Hepatocyte (in vitro differentiated cells): ENCODE results near the gene SURF1. TPM values are rescaled to one million over a fixed set of nuclear protein-coding genes. Genes with fewer than 3 reads are reported as not detected.
A peak's percentile ranks its signal among the peaks of the same experiment; 100 is the strongest.

Experiments used
- DNase-seq: peaks from one replicate; pipeline ENCODE4 v3.0.0-alpha.2; 2016; ENCODE audit warnings: low spot score
- H2AFZ ChIP-seq: fragments of 200-600 bp; sonication (generic); 2 replicates; pipeline ENCODE4 v1.6.0; 2016; ENCODE audit warnings: antibody characterized with exemption, mild to moderate bottlenecking
- H3K27ac ChIP-seq: fragments of 200-600 bp; sonication (generic); 2 replicates; pipeline ENCODE4 v1.5.1; 2016; ENCODE audit warnings: mild to moderate bottlenecking
- H3K27me3 ChIP-seq: fragments of 200-600 bp; sonication (generic); 2 replicates; pipeline ENCODE4 v1.6.1; 2016
- H3K36me3 ChIP-seq: fragments of 200-600 bp; sonication (generic); replicated peaks from 2 replicates; pipeline ENCODE4 v1.5.1; 2016; ENCODE audit warnings: low read depth; ENCODE audit not compliant: insufficient read depth
- H3K4me1 ChIP-seq: fragments of 200-600 bp; sonication (generic); 2 replicates; pipeline ENCODE4 v1.5.1; 2016; ENCODE audit warnings: mild to moderate bottlenecking, moderate library complexity; ENCODE audit not compliant: insufficient read depth
- H3K4me2 ChIP-seq: fragments of 200-600 bp; sonication (generic); 2 replicates; pipeline ENCODE4 v1.6.0; 2016
- H3K4me3 ChIP-seq: fragments of 200-600 bp; sonication (generic); 2 replicates; pipeline ENCODE4 v1.5.1; 2016; ENCODE audit warnings: mild to moderate bottlenecking
- H3K79me2 ChIP-seq: fragments of 200-600 bp; sonication (generic); 2 replicates; pipeline ENCODE4 v1.6.0; 2017; ENCODE audit warnings: mild to moderate bottlenecking
- H3K9me2 ChIP-seq: fragments of 200-600 bp; sonication (generic); replicated peaks from 2 replicates; pipeline ENCODE4 v1.6.0; 2017; ENCODE audit warnings: mild to moderate bottlenecking; ENCODE audit not compliant: insufficient read depth
- H3K9me3 ChIP-seq: fragments of 200-600 bp; sonication (generic); 2 replicates; pipeline ENCODE4 v1.5.1; 2016; ENCODE audit warnings: low read depth, mild to moderate bottlenecking
- H4K20me1 ChIP-seq: fragments of 200-600 bp; sonication (generic); 2 replicates; pipeline ENCODE4 v1.6.0; 2016; ENCODE audit warnings: mild to moderate bottlenecking; ENCODE audit not compliant: insufficient read depth, poor library complexity, severe bottlenecking
- EZH2 ChIP-seq: fragments of 200-600 bp; sonication (generic); IDR thresholded peaks from 2 replicates; pipeline ENCODE4 v1.6.1; 2016; ENCODE audit warnings: antibody characterized with exemption, mild to moderate bottlenecking, borderline replicate concordance
- EZH2phosphoT487 ChIP-seq: fragments of 200-600 bp; sonication (generic); IDR thresholded peaks from one replicate; pipeline ENCODE4 v1.6.1; 2018; ENCODE audit warnings: antibody characterized with exemption, mild to moderate bottlenecking, low read depth, moderate library complexity; ENCODE audit not compliant: unreplicated experiment, severe bottlenecking
- WGBS: methylation state at CpG from one replicate; pipeline ENCODE4 v1.1.6; 2016; ENCODE audit warnings: low lambda C conversion rate; ENCODE audit errors: missing lambda C conversion rate; 5-methylcytosine and 5-hydroxymethylcytosine counted together
- polyA plus RNA-seq: library from polyadenylated mRNA; unstranded; fragments of >200 nt; fragmentation: Nextera tagmentation; extraction: Ambion mirVana; gene quantifications from 2 replicates; pipeline ENCODE4 v1.2.1, GENCODE V29; 2016
- total RNA-seq: library from RNA; depleted of rRNA; stranded (reverse); fragments of >200 nt; gene quantifications from 2 replicates; pipeline ENCODE4 v1.2.3, GENCODE V29; 2014
- TF ChIP-seq, protein P1 (sequence below): fragments of 200-600 bp; sonication (generic); IDR thresholded peaks from 2 replicates; pipeline ENCODE4 v1.5.1; 2016; ENCODE audit warnings: antibody characterized with exemption, mild to moderate bottlenecking; ENCODE audit not compliant: poor library complexity

Gene SURF1, protein sequence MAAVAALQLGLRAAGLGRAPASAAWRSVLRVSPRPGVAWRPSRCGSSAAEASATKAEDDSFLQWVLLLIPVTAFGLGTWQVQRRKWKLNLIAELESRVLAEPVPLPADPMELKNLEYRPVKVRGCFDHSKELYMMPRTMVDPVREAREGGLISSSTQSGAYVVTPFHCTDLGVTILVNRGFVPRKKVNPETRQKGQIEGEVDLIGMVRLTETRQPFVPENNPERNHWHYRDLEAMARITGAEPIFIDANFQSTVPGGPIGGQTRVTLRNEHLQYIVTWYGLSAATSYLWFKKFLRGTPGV
- total RNA-seq (33.9 and 37.4 TPM in 2 replicates), polyA plus RNA-seq (76.5 and 83.9 TPM in 2 replicates)

DNA sequence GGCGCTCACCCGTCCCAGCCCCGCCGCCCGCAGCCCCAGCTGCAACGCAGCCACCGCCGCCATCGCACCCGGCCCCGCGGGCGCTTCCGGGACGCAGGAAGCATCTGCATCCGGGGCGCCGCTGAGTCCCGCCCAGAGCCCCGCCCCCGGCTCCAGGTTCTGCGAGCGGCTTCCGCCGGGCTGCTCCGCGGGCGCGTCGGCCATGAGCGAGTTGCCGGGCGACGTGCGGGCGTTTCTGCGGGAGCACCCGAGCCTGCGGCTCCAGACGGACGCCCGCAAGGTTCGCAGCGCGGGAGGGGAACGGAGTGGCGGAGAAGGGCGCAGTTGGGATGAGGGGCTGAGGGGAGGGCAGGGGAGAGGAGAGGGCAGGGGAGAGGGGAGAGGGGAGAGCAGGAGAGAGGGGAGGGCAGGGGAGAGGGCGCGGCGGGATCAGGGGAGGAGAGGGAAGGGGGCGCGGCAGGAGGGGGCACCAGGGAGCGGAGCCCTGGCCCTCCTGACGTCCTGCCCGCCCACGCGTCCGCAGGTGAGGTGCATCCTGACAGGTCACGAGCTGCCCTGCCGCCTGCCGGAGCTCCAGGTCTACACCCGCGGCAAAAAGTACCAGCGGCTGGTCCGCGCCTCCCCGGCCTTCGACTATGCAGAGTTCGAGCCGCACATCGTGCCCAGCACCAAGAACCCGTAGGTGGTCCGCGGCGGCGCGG lies at the start of gene SURF1, which contains the start of gene SURF2:
Gene SURF1 (minus strand): TSS at position 97 of the 701 bp plus-strand sequence. CDS start 34 bp downstream, at position 63.
Gene SURF2 (plus strand): TSS at position 160 of the 701 bp plus-strand sequence. CDS start 43 bp downstream, at position 203.
- Histone ChIP-seq H3K27ac (peak within 1 kb of the TSS; percentile 80), H4K20me1 (peaks cover 10% of the 10 kb centered on the region), H3K27me3 (no peaks in the 10 kb centered on the region), H3K9me3 (no peaks in the 10 kb centered on the region), H3K9me2 (no peaks in the 10 kb centered on the region), H2AFZ (peak within 1 kb of the TSS; percentile 9), H3K79me2 (peaks cover 45% of the 10 kb centered on the region), H3K4me3 (peak within 1 kb of the TSS; percentile 95), H3K4me1 (peaks cover 21% of the 10 kb centered on the region), H3K36me3 (no peaks in the 10 kb centered on the region), H3K4me2 (peak within 1 kb of the TSS; percentile 100)
- peak; percentile 96 for DNase-seq
- 2% methylated on average over 36 of the region's 78 CpGs for WGBS
- TF ChIP-seq, protein P1, sequence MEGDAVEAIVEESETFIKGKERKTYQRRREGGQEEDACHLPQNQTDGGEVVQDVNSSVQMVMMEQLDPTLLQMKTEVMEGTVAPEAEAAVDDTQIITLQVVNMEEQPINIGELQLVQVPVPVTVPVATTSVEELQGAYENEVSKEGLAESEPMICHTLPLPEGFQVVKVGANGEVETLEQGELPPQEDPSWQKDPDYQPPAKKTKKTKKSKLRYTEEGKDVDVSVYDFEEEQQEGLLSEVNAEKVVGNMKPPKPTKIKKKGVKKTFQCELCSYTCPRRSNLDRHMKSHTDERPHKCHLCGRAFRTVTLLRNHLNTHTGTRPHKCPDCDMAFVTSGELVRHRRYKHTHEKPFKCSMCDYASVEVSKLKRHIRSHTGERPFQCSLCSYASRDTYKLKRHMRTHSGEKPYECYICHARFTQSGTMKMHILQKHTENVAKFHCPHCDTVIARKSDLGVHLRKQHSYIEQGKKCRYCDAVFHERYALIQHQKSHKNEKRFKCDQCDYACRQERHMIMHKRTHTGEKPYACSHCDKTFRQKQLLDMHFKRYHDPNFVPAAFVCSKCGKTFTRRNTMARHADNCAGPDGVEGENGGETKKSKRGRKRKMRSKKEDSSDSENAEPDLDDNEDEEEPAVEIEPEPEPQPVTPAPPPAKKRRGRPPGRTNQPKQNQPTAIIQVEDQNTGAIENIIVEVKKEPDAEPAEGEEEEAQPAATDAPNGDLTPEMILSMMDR = no peak
- no peak for TF ChIP-seq EZH2
- TF ChIP-seq EZH2phosphoT487 = no peak

DNA sequence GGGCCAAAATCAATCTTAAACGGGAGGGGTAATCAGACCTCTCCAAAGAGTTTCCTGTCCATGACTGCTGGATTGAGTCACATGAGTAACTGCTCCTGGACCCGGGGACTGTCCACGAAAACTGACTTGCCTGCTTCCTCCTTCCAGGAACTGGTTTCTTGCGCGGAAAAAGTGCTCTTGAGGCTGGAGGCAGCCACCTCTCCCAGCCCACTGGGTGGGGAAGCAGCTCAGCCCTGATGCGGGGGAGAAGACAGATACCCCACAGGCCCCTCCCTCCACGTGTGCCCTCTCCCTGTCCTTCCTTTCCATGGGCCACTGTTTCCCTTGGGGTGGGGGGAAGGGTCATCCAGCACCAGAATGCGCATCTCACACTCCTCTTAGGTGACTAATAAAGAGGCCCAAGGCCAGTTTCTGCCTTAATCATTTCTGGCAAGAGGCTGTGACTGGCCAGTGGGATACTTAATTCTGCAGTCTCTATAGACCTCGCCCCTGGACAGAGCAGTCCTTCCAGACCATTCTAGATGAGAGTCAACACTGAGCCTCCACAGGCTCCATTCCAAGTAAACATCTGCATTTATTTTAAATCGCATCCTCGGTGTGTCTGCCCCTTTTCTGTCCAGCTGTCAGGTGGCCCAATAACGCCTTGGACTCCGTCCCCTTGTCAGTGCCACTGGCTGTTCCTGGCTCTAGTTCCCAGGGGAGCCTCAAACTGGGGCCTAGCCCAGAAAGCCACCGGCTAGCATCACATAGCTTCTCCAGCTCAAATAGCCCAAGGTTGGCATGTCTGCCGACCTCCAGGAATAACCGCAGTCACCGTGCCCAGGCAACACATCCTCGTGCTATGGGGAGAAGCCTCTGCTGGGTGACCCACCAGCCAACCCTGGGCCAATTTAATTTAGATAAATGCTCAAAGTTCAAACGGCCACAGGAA lies 49.5 kb upstream of the SURF1 start:
- Histone ChIP-seq H3K36me3 (no peaks in the 10 kb centered on the region), H3K4me2 (no peak overlapping the region), H3K4me1 (no peaks in the 10 kb centered on the region), H3K9me3 (no peaks in the 10 kb centered on the region), H3K4me3 (no peak overlapping the region), H2AFZ (no peak overlapping the region), H3K27ac (no peak overlapping the region), H3K79me2 (no peaks in the 10 kb centered on the region), H3K27me3 (no peaks in the 10 kb centered on the region), H3K9me2 (no peaks in the 10 kb centered on the region), H4K20me1 (no peaks in the 10 kb centered on the region)
- TF ChIP-seq, protein P1 = no peak
- no peak for TF ChIP-seq EZH2phosphoT487
- no peak for TF ChIP-seq EZH2
- 94% methylated on average over 19 of the region's 19 CpGs for WGBS
- DNase-seq = no peak

DNA sequence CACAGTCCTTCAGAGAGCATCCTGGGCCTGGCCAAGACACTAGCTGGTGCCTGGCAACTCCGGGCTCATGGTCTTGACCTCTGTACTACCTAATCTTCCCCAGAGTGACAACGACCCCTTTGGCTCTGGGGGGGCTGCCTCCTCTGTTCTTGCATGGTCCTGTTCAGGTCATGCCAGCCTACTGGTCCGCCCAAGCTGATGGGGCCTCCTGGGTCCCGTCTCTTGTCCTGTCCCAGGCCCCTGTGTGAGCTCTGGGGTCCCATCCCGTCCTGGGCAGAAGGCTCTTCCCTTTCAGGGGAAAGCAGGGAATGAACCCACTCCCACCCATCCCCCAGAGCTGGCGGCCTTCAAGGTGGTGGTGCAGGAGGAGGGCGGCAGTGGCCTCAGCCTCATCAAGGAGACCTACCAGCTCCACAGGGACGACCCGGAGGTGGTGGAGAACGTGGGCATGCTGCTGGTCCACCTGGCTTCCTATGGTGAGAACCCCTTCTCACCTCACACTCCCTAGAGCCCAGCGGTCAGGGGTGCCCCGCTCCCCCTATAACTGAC lies 48.2 kb upstream of the SURF1 start:
- DNase-seq = no peak
- H3K27ac ChIP-seq = no peak overlapping the region
- H4K20me1 ChIP-seq = no peaks in the 10 kb centered on the region
- 96% methylated on average over 12 of the region's 12 CpGs for WGBS
- no peaks in the 10 kb centered on the region for H3K36me3 ChIP-seq
- no peak overlapping the region for H3K4me3 ChIP-seq
- no peak overlapping the region for H3K4me2 ChIP-seq
- H3K79me2 ChIP-seq = no peaks in the 10 kb centered on the region
- no peaks in the 10 kb centered on the region for H3K9me3 ChIP-seq
- TF ChIP-seq, protein P1 = no peak
- TF ChIP-seq EZH2phosphoT487 (no peak), EZH2 (no peak)
- no peaks in the 10 kb centered on the region for H3K27me3 ChIP-seq
- no peaks in the 10 kb centered on the region for H3K9me2 ChIP-seq
- no peaks in the 10 kb centered on the region for H3K4me1 ChIP-seq
- H2AFZ ChIP-seq = no peak overlapping the region
